HL-60 (cell line): ENCODE measurements around the gene EBF3.

Source experiments
- DNase-seq, 2 experiments: peaks; one replicate each; pipeline ENCODE4 v3.0.0-alpha.2; 2010 to 2020; ENCODE audit warnings: low read depth in 1 of 2, low spot score in 1 of 2
- H3K27ac ChIP-seq: fragments of 250-450 bp; sonication (Bioruptor Pico); replicated peaks from 2 replicates; pipeline ENCODE4 v1.5.1; 2020; ENCODE audit warnings: mild to moderate bottlenecking, moderate library complexity
- H3K27me3 ChIP-seq: fragments of 250-450 bp; sonication (Bioruptor Pico); 2 replicates; pipeline ENCODE4 v1.5.1; 2021; ENCODE audit warnings: mild to moderate bottlenecking, moderate library complexity; ENCODE audit not compliant: insufficient read depth, poor library complexity, severe bottlenecking
- H3K4me3 ChIP-seq: replicated peaks from 2 replicates; pipeline ENCODE4 v1.5.1; 2011; ENCODE audit warnings: mild to moderate bottlenecking, control low read depth, low read length; ENCODE audit not compliant: insufficient read depth
- GABPA ChIP-seq: IDR thresholded peaks from 2 replicates; pipeline ENCODE4 v1.6.1; 2012; ENCODE audit warnings: low read depth
- POLR2AphosphoS5 ChIP-seq: IDR thresholded peaks from 2 replicates; pipeline ENCODE4 v1.6.1; 2012; ENCODE audit warnings: low read depth
- SPI1 ChIP-seq: IDR thresholded peaks from 2 replicates; pipeline ENCODE4 v1.6.1; 2012; ENCODE audit warnings: low read depth, mild to moderate bottlenecking, borderline replicate concordance
- TF ChIP-seq, protein P1 (sequence below): IDR thresholded peaks from 2 replicates; pipeline ENCODE4 v1.6.1; 2012; ENCODE audit warnings: low read depth; ENCODE audit not compliant: insufficient replicate concordance
- TF ChIP-seq, protein P2 (sequence below): IDR thresholded peaks from one replicate; pipeline ENCODE4 v1.5.1; 2011; ENCODE audit warnings: low read length, control low read depth, inconsistent platforms; ENCODE audit not compliant: insufficient read depth

The EBF3 gene

DNA sequence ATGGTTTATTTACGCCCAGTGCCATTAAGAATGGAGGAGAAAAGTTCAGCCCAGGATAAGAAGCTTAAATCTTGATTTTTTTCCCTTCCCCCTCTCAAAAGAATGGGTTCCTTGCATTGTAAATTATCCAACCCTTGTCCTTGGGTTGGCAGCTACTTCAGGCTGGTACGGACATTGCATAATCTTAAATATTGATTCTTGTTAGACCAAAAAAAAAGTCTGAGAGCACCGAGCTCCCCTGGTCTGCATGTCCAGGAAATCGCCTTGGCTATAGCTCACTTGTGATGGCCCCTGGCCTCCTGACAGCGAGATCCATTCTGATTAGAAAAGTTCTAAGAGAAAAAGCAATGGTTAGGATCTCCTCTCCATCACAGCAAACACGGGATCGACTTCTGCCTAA lies 151.7 kb downstream of the EBF3 start:
- H3K4me3 ChIP-seq = no peak overlapping the region
- DNase-seq = no peak
- H3K27ac ChIP-seq = no peak overlapping the region
- TF ChIP-seq GABPA = no peak
- no peak for TF ChIP-seq SPI1
- TF ChIP-seq, protein P1, sequence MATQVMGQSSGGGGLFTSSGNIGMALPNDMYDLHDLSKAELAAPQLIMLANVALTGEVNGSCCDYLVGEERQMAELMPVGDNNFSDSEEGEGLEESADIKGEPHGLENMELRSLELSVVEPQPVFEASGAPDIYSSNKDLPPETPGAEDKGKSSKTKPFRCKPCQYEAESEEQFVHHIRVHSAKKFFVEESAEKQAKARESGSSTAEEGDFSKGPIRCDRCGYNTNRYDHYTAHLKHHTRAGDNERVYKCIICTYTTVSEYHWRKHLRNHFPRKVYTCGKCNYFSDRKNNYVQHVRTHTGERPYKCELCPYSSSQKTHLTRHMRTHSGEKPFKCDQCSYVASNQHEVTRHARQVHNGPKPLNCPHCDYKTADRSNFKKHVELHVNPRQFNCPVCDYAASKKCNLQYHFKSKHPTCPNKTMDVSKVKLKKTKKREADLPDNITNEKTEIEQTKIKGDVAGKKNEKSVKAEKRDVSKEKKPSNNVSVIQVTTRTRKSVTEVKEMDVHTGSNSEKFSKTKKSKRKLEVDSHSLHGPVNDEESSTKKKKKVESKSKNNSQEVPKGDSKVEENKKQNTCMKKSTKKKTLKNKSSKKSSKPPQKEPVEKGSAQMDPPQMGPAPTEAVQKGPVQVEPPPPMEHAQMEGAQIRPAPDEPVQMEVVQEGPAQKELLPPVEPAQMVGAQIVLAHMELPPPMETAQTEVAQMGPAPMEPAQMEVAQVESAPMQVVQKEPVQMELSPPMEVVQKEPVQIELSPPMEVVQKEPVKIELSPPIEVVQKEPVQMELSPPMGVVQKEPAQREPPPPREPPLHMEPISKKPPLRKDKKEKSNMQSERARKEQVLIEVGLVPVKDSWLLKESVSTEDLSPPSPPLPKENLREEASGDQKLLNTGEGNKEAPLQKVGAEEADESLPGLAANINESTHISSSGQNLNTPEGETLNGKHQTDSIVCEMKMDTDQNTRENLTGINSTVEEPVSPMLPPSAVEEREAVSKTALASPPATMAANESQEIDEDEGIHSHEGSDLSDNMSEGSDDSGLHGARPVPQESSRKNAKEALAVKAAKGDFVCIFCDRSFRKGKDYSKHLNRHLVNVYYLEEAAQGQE = no peak
- no peak for TF ChIP-seq POLR2AphosphoS5
- TF ChIP-seq, protein P2, sequence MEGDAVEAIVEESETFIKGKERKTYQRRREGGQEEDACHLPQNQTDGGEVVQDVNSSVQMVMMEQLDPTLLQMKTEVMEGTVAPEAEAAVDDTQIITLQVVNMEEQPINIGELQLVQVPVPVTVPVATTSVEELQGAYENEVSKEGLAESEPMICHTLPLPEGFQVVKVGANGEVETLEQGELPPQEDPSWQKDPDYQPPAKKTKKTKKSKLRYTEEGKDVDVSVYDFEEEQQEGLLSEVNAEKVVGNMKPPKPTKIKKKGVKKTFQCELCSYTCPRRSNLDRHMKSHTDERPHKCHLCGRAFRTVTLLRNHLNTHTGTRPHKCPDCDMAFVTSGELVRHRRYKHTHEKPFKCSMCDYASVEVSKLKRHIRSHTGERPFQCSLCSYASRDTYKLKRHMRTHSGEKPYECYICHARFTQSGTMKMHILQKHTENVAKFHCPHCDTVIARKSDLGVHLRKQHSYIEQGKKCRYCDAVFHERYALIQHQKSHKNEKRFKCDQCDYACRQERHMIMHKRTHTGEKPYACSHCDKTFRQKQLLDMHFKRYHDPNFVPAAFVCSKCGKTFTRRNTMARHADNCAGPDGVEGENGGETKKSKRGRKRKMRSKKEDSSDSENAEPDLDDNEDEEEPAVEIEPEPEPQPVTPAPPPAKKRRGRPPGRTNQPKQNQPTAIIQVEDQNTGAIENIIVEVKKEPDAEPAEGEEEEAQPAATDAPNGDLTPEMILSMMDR = no peak
- no peaks in the 10 kb centered on the region for H3K27me3 ChIP-seq

DNA sequence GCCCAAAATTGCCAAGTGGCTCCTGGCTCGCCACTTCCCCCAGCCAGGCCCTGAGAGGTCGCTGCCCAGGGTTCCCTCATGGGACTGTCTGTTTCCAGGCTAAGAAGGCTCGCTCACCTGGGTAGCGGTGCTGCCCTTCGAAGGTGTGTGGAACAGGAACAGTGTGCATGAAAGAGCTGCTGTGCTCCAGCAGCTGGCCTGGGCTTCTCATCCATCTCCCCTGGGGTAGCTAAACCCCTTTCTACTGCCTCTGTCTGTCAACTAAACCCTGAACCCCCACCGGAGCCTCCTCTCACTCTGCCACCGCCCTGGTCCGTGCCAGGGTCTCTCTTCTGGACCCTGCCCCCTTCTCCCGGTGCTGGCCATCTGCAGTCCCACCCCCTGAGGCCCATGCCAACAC lies 152.9 kb downstream of the EBF3 start:
- Histone ChIP-seq H3K4me3 (no peak overlapping the region), H3K27ac (no peak overlapping the region), H3K27me3 (no peaks in the 10 kb centered on the region)
- TF ChIP-seq GABPA = no peak
- no peak for DNase-seq

DNA sequence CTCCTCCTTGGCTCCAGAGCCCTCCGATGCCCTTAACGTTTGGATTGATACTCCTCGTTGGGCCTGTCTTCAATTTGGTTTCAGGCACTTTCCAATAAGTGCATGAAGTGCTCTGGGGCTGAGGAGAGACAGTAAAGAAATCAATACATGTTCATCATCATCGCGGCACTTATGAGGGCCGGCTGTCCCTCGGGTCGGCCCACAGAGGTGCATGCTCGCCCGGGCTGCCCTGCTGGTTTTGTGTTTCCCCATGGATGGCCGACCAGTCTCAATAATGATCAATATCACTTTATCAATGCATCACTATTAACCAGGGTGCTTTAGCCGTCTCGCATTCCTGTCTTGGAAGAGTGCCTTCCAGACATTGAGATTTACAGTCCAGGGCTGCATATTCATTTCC lies 154.2 kb downstream of the EBF3 start:
- TF ChIP-seq SPI1 (no peak), POLR2AphosphoS5 (no peak), GABPA (no peak)
- TF ChIP-seq, protein P1 = no peak
- TF ChIP-seq, protein P2 = no peak
- Histone ChIP-seq H3K27ac (no peak overlapping the region), H3K27me3 (no peaks in the 10 kb centered on the region), H3K4me3 (no peak overlapping the region)
- DNase-seq = no peak

DNA sequence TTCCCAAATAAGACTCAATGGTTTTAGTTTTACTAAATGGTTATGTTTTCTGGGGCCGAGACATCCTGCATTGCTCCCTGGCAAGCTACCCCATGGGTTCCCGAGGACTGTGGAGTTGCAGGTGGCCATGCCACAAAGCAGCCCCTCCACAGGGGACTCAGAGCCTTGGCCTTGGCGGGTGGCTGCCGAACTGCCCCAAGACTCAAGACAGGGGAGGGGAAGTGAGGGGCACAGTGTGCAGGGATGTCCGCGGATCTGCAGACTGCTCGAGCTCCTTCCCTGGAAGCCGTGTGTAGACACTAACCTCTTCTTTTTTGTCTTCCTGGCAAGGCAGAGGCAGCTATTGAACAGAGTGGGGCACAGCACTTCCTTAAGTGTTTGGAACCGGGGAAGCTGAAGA lies 154.6 kb downstream of the EBF3 start:
- Histone ChIP-seq H3K27me3 (no peaks in the 10 kb centered on the region), H3K4me3 (no peak overlapping the region), H3K27ac (no peak overlapping the region)
- no peak for DNase-seq
- TF ChIP-seq, protein P2 = no peak
- TF ChIP-seq, protein P1 = no peak
- TF ChIP-seq GABPA (no peak), POLR2AphosphoS5 (no peak), SPI1 (no peak)
